ENCODE results near the gene RNF19B.

- no peak for TF ChIP-seq HMGXB4 (CRISPR knock-in tag; IDR thresholded peaks at IDR 0.05; ENCODE audit: borderline replicate concordance)
- no peak for TF ChIP-seq FOSL2 (IDR thresholded peaks at IDR 0.05)
- no peak for TF ChIP-seq FOSL2 (CRISPR knock-in tag; IDR thresholded peaks at IDR 0.05)
Measured at GRCh38 chr1:32969566-32969965, 5.0 kb upstream of the RNF19B start.
